HG02943 (cell line): ENCODE results near the gene ACD.
"Not testable (repeated sequence)": the region's sequence is repeated elsewhere in the genome, so short reads cannot be mapped to it uniquely, and the experiment has no call there.

ENCODE experiments used
- ATAC-seq: cut with Tn5 transposase; IDR thresholded peaks from one replicate; pipeline ENCODE4 v1.9.1; 2021; ENCODE audit warnings: mild to moderate bottlenecking, low read depth, moderate library complexity; ENCODE audit not compliant: unreplicated experiment

ACD gene

GRCh38 chr16:67659675-67660563, at the start of gene ACD:
Gene ACD (minus strand): TSS chr16:67660260. CDS start chr16:67660220, 40 bp downstream.
- peak; percentile 53 for ATAC-seq

GRCh38 chr16:67709050-67709449, 49.0 kb upstream of the ACD start:
- ATAC-seq = no peak

GRCh38 chr16:67708368-67708771, 48.3 kb upstream of the ACD start:
- no peak for ATAC-seq

DNA sequence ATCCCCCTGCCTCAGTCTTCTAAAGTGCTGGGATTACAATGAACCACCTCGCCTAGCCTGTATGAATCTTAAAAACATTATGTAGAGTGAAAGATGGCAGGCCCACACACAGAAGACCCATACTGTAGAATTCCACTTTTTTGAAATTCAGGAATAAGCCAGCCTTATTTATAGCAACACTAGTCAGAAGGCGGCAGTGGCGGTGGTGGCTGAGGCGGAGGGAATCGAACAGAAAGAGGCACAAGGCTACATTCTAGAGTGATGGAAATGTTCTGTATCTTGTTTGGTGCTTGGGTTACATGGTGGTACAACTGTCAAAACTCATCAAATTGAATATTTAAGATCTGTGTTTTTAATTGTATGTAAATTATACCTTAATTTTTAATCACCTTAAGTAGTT, 47.7 kb upstream of the ACD start:
- ATAC-seq = no peak

DNA sequence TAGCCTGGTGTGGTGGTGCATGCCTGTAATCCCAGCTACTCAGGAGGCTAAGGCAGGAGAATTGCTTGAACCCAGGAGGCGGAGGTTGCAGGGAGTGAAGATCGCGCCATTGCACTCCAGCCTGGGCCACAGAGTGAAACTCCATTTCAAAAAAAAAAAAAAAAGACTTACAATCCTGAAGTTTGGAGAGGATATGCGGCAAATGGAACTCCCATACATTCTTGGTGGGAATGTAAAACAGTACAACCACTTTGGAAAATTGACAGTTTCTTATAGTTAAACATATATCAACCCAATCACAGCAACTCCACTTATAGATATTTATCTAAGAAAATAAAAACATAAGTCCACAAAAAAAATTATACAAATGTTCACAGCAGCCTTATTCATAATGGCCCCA, 47.1 kb upstream of the ACD start:
- ATAC-seq = no peak

- no peak for ATAC-seq
Observed at GRCh38 chr16:67704110-67704509, 44.0 kb upstream of the ACD start.

- ATAC-seq = no peak
Observed at GRCh38 chr16:67703626-67704025, 43.6 kb upstream of the ACD start.

DNA sequence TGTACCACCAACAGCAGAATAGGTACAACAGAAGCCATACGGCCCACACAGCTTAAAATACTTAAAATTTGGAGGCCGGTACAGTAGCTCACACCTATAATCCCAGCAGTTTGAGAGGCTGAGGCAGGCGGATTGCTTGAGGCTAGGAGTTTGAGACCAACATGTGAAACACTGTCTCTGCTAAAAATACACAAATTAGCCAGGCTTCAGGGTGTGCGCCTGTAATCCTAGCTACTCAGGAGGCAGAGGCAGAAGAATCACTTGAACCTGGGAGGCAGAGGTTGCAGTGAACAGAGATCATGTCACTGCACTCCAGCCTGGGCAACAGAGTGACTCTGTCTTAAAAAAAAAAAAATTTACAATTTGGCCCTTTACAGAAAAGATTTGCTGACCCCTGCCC, 42.1 kb upstream of the ACD start:
- ATAC-seq = no peak

GRCh38 chr16:67701420-67701819, 41.4 kb upstream of the ACD start:
- no peak for ATAC-seq

DNA sequence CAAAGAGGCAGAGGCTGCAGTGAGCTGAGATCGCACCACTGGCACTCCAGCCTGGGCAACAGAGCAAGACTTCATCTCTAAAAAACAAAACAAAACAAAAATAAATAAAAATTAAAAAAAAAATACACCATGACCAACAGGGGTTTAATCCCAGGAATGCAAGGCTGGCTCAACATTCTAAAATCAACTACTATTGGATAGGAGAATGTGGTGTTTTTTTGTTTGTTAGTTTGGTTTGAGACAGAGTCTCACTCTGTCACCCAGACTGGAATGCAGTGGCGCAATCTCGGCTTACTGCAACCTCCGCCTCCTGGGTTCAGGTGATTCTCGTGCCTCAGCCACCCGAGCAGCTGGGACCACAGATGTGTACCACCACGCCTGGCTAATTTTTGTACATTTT, 39.2 kb upstream of the ACD start:
- no peak for ATAC-seq

DNA sequence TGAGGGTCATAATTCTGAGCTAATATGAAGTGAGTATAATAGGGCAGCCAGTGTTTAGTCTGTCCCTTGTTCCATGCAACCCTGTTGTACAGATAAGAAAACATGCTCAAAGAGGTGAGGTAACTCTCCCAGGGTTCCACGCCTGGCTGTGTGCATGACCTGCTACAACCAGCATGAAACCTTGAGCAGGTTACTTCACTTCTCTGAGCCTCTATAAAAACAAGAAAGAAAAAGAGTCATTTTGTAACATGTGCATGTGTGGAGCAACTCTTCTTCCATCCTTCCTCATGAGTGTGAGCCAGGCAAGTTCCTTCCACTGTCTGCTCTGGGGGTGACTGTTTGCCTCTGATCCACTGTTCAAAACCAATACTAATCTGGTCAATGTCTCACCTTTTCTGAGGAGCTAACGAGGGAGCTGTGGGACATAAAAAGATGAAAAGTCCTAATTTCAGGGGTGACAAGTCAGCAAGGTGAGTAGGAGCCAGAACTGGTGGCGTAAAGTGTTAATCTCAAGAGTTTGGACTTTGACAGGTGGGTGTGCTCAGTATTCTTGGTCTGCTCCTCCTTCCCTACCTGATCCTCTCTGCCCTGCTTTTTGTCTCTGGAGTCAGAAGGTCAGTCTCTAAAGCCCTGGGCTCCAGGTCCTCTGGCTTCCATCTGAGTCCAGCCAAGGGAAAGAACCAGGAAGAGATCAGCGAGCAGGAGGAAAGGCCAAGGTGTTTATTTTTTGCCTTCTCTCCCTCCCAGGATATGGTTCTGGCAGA, 37.5 kb upstream of the ACD start:
- ATAC-seq = no peak

DNA sequence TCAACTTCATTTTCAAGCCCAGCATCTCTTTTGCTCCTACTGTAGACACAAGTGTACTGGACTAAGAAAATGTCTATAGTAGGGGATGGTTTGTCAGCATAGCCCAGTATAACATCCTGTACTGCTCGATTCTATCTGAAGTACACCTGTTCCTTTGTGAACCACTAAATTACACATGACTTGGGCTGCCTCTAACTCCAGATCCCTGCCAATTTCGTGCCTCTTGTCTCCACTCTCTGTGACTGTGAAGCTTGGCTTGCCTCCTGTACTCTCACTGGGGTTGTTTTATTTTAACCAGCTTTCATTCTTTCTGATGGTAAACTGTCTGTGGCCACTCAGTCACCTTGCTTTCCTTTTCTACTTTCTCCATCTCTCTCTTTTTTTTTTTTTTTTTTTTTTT, 34.6 kb upstream of the ACD start:
- ATAC-seq = no peak

- ATAC-seq = not testable (repeated sequence)
Observed at GRCh38 chr16:67693517-67694285, 33.6 kb upstream of the ACD start.

- ATAC-seq = no peak
Observed at GRCh38 chr16:67685388-67686112, 25.5 kb upstream of the ACD start.

DNA sequence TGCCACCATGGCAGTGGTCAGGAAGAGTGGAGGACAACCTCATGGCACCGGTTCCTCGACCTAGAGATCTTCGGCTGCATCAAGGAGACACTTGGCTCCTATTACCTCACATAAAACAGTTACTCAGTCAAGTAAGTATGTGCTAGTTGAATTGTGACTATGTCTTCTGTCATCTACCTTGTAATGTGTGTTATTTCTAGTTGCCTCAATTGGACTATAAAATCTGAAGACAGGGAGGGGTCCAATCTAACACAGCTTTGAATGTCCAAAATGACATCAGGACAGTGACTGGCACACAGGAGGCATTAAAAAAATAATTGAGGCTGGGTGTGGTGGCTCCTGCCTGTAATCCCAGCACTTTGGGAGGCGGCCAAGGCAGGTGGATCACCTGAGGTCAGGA, 23.7 kb upstream of the ACD start:
- ATAC-seq = no peak

GRCh38 chr16:67679935-67680897, 20.2 kb upstream of the ACD start:
- no peak for ATAC-seq

GRCh38 chr16:67678354-67679023, 18.4 kb upstream of the ACD start:
- ATAC-seq = no peak

DNA sequence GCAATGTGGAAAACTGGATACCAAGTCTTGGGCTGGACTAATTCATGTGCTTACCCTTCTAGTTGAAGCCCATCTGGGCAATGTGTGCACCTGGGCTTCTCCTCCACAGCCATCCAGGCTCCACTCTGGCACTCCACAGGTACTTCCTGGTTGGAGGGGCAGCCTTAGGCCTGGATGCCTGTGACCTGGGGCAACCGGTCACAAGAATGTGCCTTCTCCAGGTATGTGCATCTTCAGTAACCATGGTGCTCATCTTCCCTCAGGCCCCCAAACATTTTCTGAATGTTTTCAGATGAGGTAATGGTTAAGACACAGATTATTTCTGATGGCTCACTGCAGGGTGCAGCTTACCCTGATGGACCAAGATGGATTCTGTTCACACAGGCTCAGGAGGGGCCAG, 17.7 kb upstream of the ACD start:
- ATAC-seq = no peak

- ATAC-seq = no peak
Observed at GRCh38 chr16:67676939-67677338, 16.9 kb upstream of the ACD start.
